GM19455 (cell line): Measurements from ENCODE around the gene PHF24.
"Not testable (repeated sequence)": the region's sequence is repeated elsewhere in the genome, so short reads cannot be mapped to it uniquely, and the experiment has no call there.

Source experiments
- ATAC-seq: cut with Tn5 transposase; IDR thresholded peaks from one replicate; pipeline ENCODE4 v1.9.1; 2021; ENCODE audit not compliant: unreplicated experiment

The PHF24 gene

DNA sequence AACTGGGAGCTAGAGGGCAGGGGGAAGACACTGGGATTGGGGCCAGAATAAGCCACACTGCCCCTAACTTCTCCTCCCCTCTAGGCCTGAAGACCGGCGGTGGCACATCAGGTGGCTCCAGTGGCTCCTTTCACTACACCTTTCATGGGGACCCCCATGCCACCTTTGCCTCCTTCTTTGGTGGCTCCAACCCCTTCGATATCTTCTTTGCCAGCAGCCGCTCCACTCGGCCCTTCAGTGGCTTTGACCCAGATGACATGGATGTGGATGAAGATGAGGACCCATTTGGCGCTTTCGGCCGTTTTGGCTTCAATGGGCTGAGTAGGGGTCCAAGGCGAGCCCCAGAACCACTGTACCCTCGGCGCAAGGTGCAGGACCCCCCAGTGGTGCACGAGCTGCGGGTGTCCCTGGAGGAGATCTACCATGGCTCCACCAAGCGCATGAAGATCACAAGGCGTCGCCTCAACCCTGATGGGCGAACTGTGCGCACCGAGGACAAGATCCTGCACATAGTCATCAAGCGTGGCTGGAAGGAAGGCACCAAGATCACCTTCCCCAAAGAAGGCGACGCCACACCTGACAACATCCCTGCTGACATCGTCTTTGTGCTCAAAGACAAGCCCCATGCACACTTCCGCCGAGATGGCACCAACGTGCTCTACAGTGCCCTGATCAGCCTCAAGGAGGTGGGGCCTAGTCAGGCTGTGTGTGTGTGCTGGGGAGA lies 38.3 kb downstream of the PHF24 start:
- no peak for ATAC-seq

DNA sequence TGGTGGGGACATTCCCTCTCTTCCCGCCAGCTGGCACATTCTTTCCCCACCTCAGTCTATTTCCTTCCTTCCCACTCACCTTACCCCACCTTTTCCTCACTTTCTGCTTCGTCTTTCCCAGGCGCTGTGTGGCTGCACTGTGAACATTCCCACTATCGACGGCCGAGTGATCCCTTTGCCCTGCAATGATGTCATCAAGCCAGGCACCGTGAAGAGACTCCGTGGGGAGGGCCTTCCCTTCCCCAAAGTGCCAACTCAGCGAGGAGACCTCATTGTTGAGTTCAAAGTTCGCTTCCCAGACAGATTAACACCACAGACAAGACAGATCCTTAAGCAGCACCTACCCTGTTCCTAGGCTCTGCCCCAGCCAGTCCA lies 38.8 kb downstream of the PHF24 start:
- ATAC-seq = no peak

DNA sequence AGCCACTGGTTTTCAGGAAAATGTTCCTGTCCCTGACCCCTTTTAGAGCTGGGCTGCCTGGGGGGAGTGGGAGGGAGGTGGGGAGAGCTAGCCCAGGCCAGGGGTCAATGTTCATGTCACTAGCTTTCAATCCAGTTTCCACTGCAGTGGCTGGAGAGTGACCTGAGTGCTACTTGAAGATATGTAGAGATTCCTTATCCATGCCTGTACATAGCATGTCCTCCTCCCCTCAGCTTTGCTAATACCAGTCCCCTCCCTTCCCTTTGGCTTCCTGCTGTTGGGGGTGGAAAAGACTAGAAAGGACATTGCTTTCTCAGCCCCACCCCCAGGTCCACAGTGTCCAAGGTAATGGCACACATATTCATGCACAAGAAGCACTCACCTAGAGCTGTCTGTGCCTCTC lies 39.3 kb downstream of the PHF24 start:
- ATAC-seq = no peak

DNA sequence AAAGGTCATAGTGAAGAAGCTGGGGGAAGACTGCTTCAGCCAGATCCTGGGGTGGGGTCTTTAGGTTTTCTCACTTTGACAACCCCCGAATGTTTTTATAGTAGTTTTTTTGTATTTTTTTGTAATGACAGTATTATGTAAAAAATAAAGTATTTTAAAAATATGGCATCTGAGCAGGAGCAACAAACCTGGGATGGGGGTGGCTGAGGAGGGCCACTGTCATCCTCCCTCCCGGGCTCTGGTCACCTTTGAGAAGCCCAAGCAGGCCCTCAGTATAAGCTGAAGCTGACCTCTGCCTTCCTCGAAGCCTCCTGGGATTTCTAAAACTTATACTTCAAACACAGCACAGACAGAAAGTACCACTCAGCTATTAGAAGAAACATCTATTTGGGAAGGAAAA lies 40.2 kb downstream of the PHF24 start:
- ATAC-seq = no peak

DNA sequence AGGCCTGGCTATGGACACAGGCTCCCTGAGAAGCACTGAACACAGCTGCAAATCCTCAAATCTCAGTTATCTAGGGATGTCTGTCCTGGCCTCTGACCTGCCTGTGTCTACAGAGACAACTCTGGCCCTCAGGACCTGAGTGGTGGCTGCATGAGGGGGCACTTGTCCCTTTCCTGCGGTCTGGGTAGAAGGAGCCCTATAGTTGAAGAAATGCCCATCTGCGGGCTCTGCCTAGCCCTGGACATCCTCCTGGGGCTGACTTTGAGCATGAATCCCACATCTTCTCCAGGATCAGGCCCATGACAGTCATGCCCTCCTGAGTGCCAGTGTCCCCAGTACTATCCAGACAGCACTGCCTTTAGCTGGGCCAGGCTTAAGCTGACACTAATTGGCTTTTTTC lies 41.5 kb downstream of the PHF24 start:
- no peak for ATAC-seq

DNA sequence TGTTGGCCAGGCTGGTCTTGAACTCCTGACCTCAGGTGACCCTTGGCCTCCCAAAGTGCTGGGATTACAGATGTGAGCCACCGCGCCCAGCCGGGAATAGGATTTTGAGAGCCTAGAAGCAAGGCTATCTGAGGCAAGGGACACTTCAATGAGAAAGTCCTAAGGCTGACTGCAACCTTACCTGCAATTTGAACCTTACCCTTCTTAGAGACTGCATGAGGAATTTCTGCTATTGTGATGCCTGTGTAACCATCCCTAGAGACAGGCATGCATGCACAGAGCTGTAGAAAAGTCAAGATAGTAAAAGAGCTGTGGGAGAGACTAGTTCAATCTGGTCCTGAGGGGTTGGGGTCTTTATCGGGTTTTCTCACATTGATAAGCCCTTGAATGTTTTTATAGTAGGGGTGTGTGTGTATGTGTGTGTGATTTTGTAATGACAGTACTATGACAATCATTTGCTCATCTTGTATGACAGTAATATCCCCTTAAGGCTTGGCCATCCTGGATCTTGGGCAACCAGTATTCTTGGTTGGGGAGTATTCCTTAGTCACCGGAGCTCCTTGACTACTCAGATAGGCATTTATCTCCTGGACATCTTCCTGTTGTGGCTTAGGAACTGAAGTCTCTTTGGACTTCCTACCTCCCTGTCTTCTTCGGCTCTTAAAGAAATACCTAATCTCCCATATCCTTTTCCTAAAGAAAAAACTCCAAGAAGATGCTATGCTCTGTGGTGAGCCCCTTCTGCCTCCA lies 42.6 kb downstream of the PHF24 start:
- ATAC-seq = no peak

DNA sequence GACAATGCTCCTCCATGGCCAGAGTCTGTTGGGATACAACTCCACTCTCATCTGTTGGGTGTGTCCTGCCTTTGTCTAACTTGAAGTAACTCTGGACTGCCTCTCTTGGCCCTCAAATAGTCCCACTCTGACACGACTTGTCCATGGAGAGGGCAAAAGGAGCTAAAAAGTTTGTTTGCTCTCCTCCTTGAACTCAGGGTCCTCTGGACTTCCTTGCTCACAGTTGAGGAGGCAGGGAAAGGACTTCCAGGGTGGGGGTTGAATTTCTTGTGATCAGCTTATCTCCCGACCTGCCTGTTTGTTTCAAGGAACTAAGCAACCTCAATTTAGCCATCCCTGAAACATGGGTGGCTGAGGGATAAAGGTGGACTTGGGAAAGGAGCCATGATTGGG lies 43.2 kb downstream of the PHF24 start:
- ATAC-seq = no peak

DNA sequence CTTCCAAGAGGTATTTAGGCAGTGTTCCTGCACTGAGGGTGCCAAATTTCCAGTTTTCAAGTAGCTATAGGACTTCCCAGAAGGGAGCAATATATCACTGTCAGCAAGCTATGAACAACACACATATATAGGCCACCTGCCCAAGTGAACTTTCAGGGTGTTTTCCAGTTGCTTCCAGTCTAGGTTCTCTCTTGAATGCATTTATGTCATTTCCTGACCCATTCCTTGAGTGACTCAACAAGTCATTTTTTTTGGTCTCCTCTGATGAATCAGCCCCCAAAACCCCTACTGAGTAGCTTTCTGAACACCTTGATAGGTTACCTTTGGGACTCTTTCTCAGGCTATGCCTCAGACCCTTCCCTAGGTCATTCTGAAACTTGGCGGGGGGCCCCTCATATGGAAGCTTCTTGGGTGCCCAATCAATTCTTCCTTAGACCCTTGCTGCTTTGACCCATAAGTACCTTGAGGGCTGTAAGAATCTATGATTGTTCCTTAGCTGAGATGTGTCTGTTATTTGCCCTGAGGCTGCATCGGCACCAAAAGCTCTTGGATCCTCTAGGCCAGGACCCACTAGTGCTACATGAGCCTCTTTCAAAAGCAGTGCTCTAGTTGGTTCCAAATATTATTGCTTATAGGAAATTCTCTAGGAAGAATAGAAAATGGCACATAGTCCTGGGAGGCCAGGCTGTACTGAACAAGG lies 43.9 kb downstream of the PHF24 start:
- ATAC-seq = no peak

DNA sequence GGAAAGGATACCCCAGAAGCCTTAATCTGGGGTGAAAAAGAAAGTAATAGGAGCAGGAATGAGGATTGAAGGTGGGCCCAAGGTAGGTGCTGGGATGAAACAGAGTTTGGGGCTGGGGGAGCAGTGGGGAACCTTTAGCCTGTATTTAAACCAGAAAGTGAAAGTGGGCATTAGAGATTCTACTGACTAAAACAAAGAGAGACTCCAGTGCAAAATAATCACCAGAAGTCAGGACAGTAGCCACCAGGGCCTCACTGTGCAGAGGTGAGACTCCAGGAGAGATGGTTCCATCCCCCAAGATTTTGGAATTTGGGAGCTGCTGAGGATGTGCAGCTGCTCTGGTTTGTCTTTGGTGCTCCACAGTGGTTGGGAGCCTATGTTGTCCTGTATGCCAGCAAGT lies 44.5 kb downstream of the PHF24 start:
- ATAC-seq = no peak

DNA sequence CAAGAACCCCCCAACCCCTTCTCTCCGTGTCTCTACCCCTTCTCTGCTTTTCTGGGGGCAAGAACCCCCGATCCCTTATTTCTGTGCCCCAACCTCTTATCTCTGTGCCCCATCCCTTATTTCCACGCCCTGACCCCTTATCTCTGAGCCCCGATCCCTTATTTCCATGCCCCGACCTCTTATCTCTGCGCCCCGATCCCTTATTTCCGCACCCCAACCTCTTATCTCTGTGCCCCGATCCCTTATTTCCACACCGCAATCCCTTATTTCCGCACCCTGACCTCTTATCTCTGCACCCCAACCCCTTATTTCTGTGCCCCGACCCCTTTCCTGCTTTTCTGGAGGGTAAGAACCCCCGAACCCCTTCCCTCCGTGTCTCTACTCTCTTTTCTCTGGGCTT lies 46.2 kb downstream of the PHF24 start:
- not testable (repeated sequence) for ATAC-seq

DNA sequence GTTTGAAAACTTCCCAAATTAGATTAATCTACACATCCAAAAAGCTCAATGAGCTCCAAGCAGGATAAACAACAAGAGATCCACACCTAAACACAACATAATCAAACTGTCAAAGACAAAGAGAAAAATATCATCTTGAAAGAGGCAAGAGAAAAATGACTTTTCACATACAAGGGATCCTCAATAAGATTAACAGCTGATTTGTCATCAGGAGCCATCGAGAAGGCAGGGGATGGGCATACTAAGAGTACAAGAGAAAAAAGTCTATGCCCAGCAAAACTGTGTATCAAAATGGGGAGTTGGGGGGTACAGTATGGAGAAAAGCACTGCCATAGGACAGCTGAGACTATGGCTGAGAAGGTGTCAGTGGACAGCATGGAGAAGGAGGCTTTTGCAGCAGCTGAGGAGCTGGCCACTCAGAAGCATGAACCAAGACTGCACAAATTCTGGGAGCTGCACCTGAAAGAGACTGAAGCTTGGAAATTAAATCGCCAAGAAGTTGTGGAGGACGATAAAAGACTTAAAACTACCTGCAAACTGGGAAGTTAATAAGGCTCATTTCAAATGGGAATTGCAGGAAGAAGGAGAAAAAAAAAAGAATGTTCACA lies 52.4 kb downstream of the PHF24 start:
- ATAC-seq = no peak

DNA sequence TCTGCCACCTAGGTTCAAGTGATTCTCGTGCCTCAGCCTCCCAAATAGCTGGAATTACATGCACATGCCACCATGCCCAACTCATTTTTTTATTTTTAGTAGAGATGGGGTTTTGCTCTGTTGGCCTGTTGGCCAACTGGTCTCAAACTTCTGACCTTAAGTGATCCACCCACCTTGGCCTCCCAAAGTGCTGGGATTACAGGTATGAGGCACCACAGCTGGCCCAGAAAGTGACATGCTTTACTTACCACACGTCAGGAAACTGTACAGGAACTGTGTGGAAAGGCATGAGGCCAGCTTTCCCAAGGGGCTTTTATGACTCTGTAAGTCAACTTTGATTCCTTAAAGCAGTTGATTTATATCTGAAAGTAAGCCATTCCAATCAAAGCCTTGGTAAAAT lies 56.4 kb downstream of the PHF24 start:
- ATAC-seq = no peak

DNA sequence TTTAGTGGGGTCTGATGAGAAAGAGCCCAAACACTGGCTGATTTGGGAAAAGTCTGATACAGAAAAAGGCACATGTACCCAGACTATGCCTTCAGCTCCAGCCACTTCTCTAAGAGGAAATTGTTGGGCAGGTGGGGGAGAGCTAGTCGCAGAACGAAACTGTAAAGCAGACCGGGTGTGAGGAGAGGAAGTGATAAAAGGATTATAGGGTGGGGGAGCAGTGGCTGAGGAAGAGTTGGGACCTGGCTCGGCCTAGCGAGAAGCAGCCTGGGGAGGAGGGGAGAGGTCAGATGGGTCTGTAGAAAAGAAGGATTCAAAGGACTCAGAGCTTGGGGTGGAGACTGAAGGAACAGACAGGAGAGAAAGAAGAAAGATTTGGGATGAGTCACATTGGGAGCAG lies 65.4 kb downstream of the PHF24 start:
- not testable (repeated sequence) for ATAC-seq

DNA sequence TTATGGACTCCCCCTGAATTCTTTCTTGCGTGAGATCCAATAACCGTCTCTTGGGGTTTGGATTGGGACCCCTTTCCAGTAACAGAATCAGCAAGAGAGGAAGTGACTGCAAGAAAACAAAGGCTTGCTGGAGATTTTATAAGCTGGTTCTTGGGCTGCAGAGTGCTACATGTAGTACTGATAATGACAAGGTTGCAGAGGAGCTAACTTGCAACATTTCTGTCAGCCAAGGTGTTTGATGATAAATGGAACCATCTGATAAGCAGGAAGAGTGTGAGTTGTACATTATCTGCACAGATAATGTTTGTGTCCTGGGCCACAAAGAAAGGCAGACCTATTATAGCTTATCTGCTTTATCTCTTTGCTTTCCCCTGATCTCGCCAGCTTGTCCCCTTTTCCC lies 68.6 kb downstream of the PHF24 start:
- no peak for ATAC-seq

DNA sequence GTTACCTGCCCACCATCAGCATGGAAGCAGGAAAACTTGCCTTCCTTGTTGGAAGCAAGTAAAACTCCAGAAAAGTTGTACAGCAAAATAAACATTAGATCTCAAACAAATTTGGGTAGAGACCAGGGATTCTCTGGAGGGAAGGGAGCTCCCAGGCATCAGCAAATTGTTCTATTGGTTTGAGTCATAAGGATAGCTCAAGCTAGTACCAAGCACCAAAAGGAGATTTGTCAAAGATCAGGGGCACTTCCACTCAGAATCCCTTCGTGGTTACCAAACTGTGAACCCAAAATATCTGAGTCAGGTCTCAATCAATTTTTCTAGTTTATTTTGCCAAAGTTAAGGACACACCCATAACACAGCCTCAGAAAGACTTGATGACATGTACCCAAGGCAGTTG lies 69.3 kb downstream of the PHF24 start:
- no peak for ATAC-seq

DNA sequence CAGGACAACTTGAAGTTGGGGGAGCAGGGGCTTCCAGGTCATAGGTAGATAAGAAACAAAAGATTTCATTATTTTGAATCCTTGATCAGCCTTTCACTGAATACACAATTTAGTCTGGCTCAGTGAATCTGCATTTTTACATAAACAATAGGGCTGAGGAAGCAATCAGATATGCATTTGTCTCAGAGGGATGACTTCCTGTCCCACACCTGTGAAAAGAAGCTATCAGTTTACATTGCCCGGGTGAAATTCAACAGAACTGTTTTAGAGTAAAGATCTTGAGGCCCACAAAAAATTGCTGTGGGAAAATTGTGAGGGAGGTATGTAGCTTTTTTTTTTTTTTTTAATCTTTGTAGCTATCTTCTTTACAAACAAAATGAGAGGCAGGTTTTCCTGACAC lies 69.8 kb downstream of the PHF24 start:
- ATAC-seq = no peak

DNA sequence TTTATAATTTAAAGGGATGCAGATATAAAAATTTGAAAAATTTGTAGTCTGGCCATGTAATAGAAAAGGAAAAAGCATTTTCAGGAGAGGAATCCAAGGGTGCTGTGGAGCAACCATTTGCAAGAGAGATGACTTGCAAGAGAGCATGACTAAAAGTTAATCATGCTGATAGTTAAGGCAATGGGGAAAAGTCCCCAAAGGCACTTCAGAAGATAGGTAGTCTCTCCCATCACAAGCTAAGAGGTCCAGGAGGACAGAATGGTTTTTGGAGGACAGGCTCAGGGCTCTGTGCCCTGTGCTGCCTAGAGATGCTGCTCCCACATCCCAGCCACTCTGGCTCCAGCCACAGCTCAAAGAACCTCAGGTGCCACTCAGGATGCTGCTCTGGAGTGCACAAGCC lies 70.3 kb downstream of the PHF24 start:
- no peak for ATAC-seq

DNA sequence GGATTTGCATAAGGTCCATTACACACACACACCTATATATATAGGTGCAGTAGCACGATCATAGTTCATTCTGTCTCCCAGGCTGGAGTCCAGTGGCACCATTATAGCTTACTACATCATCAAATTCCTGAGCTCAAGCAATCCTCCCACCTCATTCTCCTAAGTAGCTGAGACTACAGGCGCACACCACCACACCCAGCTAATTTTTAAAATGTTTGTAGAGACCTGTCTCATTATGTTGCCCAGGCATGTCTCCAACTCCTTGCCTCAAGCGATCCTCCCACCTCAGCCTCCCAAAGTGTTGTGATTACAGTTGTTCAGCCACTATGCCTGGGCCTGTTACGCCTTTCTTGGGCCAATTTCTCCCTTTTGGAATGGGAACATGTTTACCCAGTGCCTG lies 71.2 kb downstream of the PHF24 start:
- ATAC-seq = no peak

DNA sequence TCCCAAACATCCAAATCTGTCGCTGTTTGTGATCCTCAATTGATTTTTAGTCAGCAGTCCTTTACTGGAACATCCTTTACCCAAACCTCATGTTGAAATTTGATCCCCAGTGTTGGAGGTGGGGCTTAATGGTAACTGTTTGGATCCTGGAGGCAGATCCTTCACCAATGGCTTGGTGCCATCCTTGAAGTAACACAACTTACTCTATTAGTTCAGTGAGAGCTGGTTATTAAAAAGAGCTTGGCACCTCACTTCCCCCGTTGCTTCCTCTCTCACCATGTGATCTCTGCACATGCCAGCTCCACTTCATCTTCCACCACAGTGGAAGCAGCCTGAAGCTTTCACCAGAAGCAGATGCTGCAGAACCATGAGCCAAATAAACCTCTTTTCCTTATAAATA lies 71.8 kb downstream of the PHF24 start:
- ATAC-seq = no peak
